Mammary epithelial cell (primary cell): ENCODE results near the gene TSPAN5.

Experiments used
- CTCF ChIP-seq, 2 donors: IDR thresholded peaks in 1 of 2; conservative IDR thresholded peaks in 1 of 2; 2 replicates each; pipeline ENCODE4 v1.5.1; 2011 to 2012; ENCODE audit warnings: inconsistent platforms in 2 of 2, low read length in 2 of 2, mild to moderate bottlenecking in 2 of 2, control low read depth in 1 of 2, low read depth in 1 of 2; ENCODE audit not compliant: insufficient read depth in 1 of 2; ENCODE audit errors: extremely low read depth in 1 of 2
- EZH2 ChIP-seq: IDR thresholded peaks from 2 replicates; pipeline ENCODE4 v1.6.1; 2012; ENCODE audit warnings: low read length, inconsistent platforms, borderline replicate concordance

GRCh38 chr4:98686847-98687246 lies 28.4 kb upstream of the TSPAN5 start:
- TF ChIP-seq CTCF (conservative IDR thresholded peaks at IDR 0.05 in 1 of 2, IDR thresholded peaks at IDR 0.05 in 1 of 2; ENCODE audit: extremely low read depth in 1 of 2, insufficient read depth in 1 of 2, low read depth in 1 of 2, low read length in 2 of 2) (no peak), EZH2 (no peak)
